Limb (tissue), 2 donors: Measurements from ENCODE around the gene MYOZ3.

ENCODE experiments used
- DNase-seq, 2 donors: peaks; one replicate each; pipeline ENCODE4 v3.0.0-alpha.2; 2016; ENCODE audit errors: extremely low spot score in 2 of 2

Gene MYOZ3

DNA sequence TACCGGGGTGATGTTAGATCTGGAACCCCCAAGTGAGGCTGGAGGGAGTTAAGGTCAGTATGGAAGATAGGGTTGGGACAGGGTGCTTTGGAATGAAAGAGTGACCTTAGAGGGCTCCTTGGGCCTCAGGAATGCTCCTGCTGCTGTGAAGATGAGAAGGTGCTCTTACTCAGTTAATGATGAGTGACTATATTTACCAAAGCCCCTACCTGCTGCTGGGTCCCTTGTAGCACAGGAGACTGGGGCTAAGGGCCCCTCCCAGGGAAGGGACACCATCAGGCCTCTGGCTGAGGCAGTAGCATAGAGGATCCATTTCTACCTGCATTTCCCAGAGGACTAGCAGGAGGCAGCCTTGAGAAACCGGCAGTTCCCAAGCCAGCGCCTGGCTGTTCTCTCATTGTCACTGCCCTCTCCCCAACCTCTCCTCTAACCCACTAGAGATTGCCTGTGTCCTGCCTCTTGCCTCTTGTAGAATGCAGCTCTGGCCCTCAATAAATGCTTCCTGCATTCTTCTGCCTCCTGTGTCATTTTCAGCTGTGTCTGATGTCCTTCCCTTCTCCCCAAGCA, 2.3 kb upstream of the MYOZ3 start:
- DNase-seq, result peak in 1 of 2 donors; percentile 27

DNA sequence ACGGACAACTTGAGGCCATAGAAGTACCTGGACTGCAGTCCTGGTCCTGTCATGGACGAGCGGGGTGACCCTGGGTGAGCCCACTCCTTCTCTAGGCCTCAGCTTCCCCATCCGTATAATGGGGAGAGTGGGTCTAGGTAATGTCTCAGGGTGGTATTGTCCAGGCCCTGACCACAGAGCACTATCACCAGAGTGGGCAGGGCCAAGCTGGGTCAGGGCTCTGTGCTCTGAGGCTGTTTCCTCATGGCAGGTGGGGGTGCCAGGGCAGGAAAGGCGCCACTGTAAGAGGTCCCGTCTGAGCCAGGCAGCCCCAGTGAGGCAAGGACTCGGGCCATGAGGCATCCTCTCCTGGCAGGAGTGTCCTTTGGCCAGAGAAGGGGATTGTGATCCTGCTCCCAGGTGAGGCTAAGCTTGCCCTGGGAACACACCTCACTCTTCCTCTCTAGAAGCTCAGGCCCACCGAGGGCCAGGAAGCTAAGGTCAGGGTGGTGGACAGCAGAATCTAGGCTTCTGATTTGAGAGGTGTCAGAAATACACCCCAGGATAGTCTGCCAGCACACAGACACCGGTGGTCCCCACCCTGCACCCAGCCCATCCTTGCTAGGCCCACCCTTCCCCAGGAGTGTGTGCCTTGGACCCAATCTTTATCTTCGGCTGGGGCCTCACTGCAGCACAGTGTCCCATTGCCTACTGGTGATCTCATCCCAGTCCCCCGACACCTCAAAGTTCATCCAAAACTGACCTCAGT, 1.5 kb upstream of the MYOZ3 start:
- peak in 1 of 2 donors; percentile 25 for DNase-seq

DNA sequence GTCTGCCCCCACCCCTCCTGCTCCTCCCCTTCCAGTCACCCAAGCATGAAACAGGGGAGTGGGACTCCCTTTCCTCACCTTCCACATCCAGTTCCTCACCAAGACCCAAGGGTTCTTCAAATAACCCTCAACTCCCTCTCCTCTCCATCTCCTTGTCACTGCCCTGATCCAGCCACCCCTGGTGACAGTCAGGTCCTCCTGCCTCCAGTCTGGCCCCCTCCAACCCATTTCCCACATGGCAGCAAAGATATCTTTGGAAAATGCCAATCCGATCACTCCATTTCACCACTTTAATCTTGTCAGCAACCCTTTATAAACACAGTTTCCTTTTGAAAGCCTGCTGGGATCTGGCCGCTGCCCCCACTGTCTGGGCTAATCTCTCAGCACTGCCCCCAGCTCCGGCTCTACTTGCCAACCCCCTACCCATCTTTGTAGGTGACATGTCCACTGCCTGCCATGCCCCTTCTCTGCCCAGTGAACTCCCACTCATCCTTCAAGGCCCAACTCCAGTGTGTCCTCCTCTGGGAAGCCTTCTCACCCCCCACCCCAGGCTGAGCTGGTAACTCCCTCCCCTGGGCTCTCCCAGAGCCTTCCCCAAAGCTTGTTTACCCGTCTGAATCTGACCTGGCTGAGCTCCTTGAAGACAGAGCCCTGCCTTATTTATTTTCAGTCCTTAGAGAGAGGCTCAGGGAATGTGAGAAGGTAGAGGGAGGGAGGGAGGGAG, 781 bp upstream of the MYOZ3 start:
- DNase-seq, result peak in 1 of 2 donors; percentile 33

DNA sequence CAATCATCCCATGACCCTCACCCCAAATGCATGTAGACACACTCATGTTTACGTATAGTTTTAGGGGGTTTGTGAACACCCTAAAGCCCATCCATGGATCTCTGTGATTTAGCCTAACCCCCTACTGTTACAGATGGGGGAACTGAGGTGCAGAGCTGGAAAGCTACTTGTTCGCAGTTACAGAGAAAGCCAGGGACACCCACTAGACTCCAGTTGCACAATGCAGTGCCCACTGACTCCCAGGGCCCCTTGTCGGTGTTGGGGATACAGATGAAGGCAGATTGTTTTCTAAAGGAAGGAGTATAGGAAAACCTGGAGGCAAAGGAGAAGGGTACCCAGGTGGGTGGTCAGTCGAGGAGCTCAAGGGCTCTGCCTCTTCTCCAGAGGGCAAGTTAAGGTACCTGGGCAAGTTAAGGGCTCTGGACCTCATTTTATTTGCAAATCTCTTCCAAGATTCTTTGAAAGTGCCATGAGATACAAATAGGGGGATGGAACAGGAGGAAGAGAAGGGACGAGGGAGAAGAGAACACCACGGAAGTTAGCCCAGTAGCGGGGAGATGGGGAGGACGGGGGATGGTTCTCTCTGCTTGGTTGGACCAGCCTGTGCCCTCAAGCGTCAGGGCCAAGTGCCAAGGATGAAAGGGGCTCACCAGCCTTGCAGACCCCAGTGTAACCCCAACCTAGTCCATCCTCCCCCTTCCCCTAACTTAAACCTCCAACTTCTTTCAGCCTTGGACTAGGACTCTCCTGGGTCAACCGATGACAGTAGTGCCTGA, 958 bp downstream of the MYOZ3 start:
- DNase-seq, result no peak

DNA sequence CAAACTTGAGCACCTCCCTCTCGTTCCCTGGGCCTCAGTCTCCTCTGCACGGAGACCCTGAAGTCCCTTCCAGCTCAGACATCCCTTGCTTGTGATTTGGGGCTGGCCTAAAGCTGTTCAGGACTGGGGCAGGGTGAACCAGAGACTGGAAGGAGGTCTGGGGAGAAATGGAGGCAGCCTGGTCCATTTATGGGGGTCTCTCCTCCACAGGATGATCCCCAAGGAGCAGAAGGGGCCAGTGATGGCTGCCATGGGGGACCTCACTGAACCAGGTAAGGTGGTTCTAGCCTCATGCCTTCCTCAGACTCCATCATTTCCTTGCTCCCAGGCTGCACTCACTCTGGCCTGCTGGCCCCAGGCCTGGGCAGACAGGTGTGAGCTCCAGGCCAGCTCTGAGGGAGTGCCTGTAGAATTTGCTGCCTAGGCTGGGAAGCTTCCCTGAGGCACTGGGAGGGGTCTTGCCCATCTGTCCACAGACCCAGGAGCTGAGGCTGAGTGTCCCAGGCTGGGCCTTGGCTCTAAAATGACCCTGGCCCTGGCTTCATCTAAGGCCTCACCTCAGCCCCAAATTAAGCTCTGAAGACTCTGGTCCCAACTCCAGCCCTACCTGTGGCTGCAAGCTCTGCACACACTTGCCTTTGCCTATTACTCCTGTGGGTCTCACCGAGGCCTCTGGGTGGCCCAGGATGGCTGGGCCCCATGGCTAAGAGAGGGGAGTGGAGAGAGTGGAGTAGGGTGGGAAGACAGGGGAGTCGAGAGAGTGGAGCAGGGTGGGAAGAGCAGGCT, 1.9 kb downstream of the MYOZ3 start:
- DNase-seq, result no peak

DNA sequence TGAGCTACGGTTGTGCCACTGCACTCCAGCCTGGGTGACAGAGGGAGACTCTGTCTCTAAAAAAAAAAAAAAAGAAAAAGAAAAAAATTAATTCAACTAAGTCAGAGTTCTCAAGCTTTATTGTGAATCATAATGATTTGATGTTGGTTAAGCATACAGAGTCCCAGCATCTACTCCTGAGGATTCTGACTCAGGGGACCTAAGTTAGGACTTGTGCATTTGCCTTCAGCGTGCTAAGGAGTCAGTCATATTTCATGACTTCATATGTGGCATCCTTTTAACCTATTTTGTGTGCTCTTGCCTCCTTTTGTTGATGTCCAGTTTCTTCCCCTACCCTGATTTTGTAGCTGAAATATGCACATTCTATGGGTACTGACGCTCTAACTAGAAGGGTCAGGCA, 2.9 kb downstream of the MYOZ3 start:
- DNase-seq, result no peak

DNA sequence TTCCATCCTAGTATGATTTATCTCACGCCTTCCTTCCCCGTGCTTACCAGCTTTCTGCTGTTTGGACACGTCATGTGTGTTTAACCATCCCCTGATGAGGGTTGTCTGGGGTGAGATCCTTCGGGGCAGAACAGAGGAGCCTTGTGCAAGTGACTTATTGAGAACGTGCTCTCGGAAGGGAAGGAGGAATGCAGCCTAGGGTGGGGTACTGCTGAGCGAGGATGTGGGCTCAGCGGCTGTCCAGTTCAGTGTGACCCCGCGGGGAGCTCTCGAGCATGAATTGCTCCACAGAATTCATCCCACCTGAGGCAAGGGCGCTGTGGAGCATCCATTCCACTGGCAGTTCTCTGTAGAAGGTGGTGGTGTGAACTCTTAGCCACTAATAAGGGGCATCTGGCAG, 4.0 kb downstream of the MYOZ3 start:
- DNase-seq, result peak in 1 of 2 donors; percentile 27

DNA sequence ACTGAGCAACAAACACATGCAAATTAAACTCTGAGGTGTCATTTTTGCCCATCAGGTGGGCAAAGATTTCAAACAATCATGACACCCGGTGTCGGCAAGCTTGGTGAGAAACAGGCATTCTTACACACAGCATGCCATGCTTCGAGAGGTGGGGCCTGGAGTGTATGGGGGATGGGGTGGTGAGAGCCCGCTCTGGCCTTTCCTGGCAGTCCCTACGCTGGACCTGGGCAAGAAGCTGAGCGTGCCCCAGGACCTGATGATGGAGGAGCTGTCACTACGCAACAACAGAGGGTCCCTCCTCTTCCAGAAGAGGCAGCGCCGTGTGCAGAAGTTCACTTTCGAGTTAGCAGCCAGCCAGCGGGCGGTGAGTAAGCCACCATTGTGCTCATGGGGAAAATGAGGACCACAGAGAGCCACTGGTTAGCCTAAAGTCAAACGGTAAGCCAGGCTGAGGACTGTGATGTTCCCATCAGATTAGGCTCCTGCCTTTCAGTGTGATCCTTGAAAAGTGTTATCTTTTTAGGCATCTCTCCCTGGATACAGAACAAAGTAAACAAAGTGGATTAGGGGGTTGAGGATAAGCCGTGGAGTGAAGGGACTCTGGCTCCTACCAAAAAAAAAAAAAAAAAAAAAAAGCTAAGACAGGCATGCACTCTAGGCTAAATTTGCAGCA, 9.4 kb downstream of the MYOZ3 start:
- no peak for DNase-seq

DNA sequence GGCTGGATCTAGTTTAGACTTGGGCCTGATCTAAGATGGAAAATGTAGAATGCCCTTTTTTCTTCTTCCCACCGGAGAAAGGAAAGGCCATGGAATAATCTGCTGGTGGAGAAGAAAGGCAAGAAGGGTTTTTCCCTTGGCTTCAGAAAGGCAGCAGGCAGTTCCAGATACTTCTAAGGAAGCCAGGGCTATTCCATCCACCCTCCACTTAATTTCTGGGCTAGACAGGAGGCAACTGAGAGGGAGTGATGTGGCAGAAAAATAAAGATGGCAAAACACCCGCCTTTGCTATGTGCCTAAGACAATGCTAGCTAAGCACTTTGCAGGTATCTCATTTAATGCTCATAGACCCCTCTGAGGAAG, 9.9 kb downstream of the MYOZ3 start:
- DNase-seq, result no peak

DNA sequence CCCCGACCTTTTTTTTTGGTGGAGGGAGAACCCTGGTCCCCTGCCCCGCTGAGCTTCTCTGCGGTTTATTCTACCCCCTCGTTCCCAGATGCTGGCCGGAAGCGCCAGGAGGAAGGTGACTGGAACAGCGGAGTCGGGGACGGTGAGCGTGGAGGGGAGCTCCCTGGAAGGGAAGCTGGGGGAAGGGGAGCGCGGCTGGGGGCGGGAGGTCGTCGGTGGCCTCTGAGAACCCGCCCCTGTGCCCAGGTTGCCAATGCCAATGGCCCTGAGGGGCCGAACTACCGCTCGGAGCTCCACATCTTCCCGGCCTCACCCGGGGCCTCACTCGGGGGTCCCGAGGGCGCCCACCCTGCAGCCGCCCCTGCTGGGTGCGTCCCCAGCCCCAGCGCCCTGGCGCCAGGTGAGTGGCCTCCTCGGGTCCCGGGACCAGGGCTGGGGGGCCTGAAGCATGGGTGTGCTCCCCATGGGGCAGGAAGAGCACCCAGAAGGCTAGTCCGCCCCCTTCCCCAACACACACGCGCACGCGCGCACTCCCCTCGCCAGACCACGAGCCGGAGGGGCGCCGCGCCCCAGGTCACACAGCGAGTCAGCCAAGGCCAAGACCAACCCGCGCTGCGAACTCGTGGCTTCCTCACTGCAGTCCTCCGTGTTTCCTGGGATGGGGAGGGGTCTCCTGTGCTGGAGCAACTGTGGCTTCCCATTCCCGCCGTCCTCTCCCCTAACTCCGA, 10.6 kb downstream of the MYOZ3 start:
- peak in 1 of 2 donors; percentile 55 for DNase-seq

DNA sequence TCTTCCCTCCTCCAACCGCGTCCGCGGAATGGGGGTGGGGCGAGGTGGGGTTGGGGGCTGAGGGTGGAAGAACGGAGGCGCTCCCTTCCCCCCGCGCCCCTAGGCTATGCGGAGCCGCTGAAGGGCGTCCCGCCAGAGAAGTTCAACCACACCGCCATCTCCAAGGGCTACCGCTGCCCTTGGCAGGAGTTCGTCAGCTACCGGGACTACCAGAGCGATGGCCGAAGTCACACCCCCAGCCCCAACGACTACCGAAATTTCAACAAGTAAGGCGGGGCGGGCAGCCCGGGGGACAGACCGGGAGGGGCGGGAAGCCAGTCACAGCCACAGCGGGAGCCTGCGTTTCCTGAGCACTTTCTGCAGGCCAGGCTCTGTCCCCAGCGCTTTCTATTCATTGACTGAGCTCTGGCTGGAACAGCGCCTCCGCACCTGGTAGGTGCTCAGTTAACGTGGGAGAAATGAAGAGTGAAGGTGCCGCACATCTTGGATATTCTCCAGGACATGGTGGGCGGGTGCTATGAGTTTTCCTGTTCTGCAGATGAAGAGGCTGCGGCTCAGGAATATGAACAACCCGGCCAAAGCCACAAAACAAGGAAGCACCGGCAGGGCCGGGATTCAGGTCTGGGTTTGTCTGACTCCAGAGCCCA, 11.3 kb downstream of the MYOZ3 start:
- DNase-seq, result peak in 1 of 2 donors; percentile 78

DNA sequence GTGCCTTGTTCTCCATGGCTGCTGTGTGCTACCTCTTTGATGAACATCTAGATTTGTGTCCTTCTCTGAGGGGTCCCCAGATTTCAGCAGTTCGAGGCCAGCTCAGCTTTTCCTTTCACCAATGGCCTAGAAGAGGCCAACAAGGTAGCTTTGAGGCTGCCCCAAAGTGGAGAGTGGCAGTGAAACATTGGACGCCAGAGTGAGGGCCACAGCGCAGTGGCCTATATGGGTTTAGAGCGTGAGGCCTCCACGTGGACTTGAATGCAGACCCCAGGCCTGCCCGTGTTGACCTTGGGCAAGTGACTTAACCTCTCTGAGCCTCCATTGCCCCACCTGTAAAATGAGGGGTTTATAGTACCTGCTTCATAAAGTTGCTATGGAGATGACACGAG, 11.8 kb downstream of the MYOZ3 start:
- no peak for DNase-seq

DNA sequence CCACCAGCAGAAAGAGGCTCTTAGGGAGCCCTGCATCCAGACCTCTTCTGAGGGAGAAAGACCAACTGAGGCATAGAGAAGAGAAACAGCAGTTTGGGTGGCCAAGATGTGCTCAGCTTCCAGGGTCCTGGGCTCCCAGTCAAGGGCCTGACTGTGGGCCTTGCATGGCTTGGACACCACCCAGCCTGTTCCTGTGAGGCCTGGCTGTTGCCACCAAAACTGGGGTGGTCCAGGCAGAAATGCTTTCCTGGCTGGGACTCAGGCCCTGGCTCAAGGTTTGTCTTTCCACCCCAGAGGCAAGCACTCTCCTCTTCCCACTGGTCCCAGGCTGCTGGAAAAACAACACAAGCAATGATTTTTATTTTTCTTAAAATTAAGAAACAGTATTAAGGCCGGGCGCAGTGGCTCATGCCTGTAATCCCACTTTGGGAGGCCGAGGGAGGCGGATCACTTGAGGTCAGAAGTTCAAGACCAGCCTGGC, 13.3 kb downstream of the MYOZ3 start:
- peak; percentile 46 to 71 for DNase-seq

DNA sequence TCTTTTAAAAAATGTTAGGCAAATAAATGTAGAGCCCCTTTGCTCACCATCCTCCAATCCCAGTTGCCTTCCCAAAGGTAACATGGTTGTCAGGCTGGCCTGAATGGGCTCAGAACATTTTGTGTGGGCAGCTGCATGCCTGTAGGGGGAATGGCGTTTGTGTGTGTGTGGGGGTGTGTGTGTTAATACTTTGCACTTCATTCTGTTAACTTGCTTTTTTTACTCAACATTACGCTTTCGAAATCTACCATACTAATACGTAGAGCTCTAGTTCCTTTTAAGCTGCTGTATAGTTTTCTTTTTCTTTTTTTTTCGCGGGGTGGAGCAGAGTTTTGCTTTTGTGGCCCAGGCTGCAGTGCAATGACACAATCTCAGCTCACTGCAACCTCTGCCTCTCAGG, 14.0 kb downstream of the MYOZ3 start:
- DNase-seq, result no peak

DNA sequence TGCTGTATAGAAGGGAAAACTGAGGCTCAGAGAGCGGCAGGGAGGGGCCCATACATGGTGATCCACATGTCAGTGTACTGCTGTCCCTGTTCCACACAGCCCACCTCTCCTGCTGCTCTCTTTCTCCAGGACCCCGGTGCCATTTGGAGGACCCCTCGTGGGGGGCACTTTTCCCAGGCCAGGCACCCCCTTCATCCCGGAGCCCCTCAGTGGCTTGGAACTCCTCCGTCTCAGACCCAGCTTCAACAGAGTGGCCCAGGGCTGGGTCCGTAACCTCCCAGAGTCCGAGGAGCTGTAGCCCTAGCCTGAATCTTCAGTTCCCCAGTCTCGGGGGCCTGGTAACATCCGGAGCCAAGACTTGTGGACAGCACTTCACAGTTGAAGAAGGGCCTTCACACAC, 15.5 kb downstream of the MYOZ3 start:
- DNase-seq, result no peak

DNA sequence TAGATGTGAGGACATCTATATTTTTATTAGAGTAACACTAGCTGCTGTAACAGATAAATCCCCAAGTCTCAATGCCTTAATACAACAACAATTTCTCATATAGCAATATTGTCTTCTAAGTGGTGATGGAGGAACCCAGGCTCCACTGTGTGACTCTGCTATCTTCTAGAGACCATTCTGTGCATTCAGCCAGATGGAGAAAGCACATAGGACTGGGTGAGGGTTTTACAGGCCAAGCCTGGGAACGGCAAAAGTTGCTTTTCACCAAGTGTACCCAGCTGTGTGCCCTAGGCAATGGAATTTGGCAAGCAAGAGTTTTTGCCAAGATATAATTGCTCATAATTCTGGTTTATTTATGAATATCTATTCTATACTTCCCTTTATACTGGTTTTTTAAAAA, 28.1 kb downstream of the MYOZ3 start:
- no peak for DNase-seq

DNA sequence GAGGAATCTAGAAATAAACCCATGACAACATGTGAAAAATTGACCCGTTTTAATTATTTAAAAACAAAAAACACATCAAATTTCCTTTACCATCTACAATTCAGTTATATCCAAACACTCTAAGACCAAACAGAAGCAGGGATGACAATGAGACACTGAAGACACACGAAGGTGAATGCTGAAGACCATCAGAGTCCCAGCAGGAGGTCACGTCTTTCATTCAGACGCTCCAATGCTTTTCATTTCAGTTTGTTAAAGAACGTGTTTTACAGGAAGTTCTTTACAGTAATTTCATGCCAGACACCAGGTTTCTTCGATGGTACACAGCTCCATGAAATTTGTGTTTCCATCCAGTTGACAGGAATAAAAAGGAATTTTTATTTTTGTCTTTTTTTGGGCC, 29.7 kb downstream of the MYOZ3 start:
- no peak for DNase-seq

DNA sequence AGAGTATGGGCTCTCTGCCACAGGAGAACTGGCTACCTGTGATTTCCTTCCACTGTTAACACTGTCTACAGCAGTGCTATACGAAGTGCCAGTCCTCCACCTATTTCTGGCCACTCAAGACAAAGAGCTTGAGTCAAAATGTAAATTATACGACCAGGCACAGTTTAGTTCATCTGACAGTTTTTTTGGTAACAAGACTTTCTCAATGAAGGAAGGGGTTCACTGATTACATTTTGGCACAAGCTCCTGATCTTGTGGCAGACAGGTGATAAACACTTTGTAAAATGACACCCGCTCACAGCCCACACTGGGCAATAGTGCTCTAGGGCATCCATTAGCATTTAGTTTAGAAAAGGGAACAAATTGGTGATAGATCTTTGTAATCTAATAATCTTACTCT, 31.2 kb downstream of the MYOZ3 start:
- no peak for DNase-seq

DNA sequence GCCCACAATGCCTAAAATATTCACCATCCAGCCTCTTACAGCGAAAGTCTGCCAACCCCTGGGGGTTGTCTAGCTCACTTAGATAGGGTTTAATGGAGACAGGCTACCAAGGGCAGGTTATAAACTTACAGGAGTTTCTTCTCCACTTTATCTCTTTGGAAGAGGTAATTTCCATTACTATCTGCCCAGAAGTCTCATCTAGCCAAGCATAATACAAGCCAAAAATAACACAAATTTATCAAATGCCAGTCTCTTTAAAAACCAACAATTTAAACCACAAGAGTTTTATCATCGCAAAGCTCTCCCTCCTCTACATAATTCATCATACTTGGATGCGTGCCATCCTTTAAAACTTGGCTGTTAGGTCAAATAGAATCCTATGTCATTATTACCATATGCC, 33.6 kb downstream of the MYOZ3 start:
- no peak for DNase-seq
